ENCODE results near the gene MEP1B. TPM values are rescaled to one million over a fixed set of nuclear protein-coding genes. Genes with fewer than 3 reads are reported as not detected.

MEP1B gene
- total RNA-seq (2022; extraction: Qiagen RNA extraction; ENCODE audit: low read depth) = 0.05 TPM in 1 of 5 replicates, not detected in the others

DNA sequence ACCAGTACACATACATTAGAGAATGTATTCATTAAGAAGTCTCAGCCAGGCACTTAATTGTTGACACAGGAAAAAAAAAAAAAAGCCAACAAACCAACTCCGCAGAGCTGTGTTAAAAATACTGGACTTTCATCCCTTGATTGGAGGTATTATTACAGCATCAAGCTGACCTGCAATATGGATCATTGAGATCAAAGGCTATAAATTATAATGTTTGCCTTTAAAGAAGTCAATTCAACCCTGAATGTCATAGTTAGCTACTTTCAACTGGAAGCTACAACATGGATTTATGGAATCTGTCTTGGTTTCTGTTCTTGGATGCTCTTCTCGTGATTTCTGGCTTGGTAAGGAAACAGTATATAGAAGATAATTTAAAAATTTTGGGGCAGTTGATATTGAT lies at the start of gene MEP1B:
Gene MEP1B, plus strand, starts transcription at position 250 of the 400 bp plus-strand sequence. Its CDS starts 32 bp downstream, at position 282.

Other genes with a start within 250 kb of the MEP1B start
- 9.6 to 15.0 TPM (median 13.6 TPM) in 5 replicates for gene TRAPPC8, start 246.9 kb upstream of the MEP1B start, total RNA-seq (2022; extraction: Qiagen RNA extraction; ENCODE audit: low read depth)
- gene RNF125, start 171.2 kb upstream of the MEP1B start, total RNA-seq (2022; extraction: Qiagen RNA extraction; ENCODE audit: low read depth) = 0.19 to 0.42 TPM (median 0.31 TPM) in 5 replicates
- 9.6 to 13.7 TPM (median 12.9 TPM) in 5 replicates for gene RNF138, start 98.2 kb upstream of the MEP1B start, total RNA-seq (2022; extraction: Qiagen RNA extraction; ENCODE audit: low read depth)